AG09319 (cell line): Measurements from ENCODE around the gene CD69.

ENCODE experiments used
- DNase-seq: peaks from one replicate; pipeline ENCODE4 v3.0.0-alpha.2; 2010; ENCODE audit warnings: low read depth; ENCODE audit errors: extremely low read depth
- CTCF ChIP-seq: IDR thresholded peaks from 2 replicates; pipeline ENCODE4 v1.5.1; 2011; ENCODE audit warnings: low read depth, mild to moderate bottlenecking, inconsistent platforms, low read length, moderate library complexity

Gene CD69

GRCh38 chr12:9736936-9737705 is 23.6 kb downstream of the CD69 start:
- DNase-seq = no peak
- no peak for TF ChIP-seq CTCF

- no peak for TF ChIP-seq CTCF
- no peak for DNase-seq
These were observed 25.1 kb downstream of the CD69 start for GRCh38 chr12:9735601-9736000.

GRCh38 chr12:9732921-9733461 is 27.7 kb downstream of the CD69 start, which contains the start of gene CLECL1:
CLECL1 (minus strand) TSS chr12:9733097.
- DNase-seq = no peak

GRCh38 chr12:9731797-9732196 is 28.9 kb downstream of the CD69 start:
- DNase-seq = no peak
- no peak for TF ChIP-seq CTCF

More at GRCh38 chr12:9732921-9733461, 27.7 kb downstream of the CD69 start, which contains the start of gene CLECL1:
- no peak for TF ChIP-seq CTCF

GRCh38 chr12:9731393-9731792 is 29.3 kb downstream of the CD69 start:
- TF ChIP-seq CTCF = no peak
- DNase-seq = no peak

GRCh38 chr12:9730591-9730990 is 30.1 kb downstream of the CD69 start:
- no peak for TF ChIP-seq CTCF
- no peak for DNase-seq

GRCh38 chr12:9730011-9730410 is 30.7 kb downstream of the CD69 start:
- DNase-seq = no peak
- TF ChIP-seq CTCF = no peak
